SK-N-SH (cell line): ENCODE data around the gene PCNX2.

Source experiments
- FOXM1 ChIP-seq: IDR thresholded peaks from 2 replicates; pipeline ENCODE4 v1.4.0; 2012; ENCODE audit warnings: low read depth, mild to moderate bottlenecking
- YY1 ChIP-seq: IDR thresholded peaks from 2 replicates; pipeline ENCODE4 v1.4.0; 2012; ENCODE audit warnings: low read depth, mild to moderate bottlenecking
- TF ChIP-seq, protein P1 (sequence below): fragments of 200-600 bp; sonication (generic); IDR thresholded peaks from 2 replicates; pipeline ENCODE4 v1.6.1; 2017; ENCODE audit warnings: antibody characterized with exemption, mild to moderate bottlenecking, moderate library complexity

DNA sequence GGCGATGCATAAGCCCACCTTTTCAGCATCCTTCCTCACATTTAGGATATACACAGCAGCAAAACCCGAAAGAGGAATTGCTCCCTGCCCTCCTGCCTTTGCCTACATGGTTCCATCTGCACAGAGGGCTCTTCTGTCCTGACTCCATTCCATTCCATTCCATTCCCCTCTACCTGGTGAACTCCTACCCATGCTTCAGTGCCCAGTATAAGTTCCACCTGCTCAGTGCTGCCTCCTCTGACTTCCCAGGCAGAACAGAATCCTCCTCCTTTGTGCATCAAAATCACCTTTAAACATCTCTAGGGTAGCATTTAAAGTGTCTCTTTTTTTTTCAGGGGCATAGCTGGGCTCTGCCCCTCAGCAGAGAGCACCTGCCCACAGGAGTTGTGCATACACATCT lies 112.9 kb downstream of the PCNX2 start:
- TF ChIP-seq YY1, result no peak
- TF ChIP-seq, protein P1, sequence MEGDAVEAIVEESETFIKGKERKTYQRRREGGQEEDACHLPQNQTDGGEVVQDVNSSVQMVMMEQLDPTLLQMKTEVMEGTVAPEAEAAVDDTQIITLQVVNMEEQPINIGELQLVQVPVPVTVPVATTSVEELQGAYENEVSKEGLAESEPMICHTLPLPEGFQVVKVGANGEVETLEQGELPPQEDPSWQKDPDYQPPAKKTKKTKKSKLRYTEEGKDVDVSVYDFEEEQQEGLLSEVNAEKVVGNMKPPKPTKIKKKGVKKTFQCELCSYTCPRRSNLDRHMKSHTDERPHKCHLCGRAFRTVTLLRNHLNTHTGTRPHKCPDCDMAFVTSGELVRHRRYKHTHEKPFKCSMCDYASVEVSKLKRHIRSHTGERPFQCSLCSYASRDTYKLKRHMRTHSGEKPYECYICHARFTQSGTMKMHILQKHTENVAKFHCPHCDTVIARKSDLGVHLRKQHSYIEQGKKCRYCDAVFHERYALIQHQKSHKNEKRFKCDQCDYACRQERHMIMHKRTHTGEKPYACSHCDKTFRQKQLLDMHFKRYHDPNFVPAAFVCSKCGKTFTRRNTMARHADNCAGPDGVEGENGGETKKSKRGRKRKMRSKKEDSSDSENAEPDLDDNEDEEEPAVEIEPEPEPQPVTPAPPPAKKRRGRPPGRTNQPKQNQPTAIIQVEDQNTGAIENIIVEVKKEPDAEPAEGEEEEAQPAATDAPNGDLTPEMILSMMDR, result no peak
- no peak for TF ChIP-seq FOXM1
